Measurements from ENCODE around the gene EMP3.
"Not testable (repeated sequence)": the region's sequence is repeated elsewhere in the genome, so short reads cannot be mapped to it uniquely, and the experiment has no call there.

The EMP3 gene

GRCh38 chr19:48310227-48310626 is 15.1 kb upstream of the EMP3 start:
- DNase-seq, result no peak
- in situ Hi-C loops (cut with HindIII; ENCODE audit: low pct_ligation_motif_present, low pct_unique_long_range_greater_than_20kb, low sequenced_read_pairs), result no loop called here

DNA sequence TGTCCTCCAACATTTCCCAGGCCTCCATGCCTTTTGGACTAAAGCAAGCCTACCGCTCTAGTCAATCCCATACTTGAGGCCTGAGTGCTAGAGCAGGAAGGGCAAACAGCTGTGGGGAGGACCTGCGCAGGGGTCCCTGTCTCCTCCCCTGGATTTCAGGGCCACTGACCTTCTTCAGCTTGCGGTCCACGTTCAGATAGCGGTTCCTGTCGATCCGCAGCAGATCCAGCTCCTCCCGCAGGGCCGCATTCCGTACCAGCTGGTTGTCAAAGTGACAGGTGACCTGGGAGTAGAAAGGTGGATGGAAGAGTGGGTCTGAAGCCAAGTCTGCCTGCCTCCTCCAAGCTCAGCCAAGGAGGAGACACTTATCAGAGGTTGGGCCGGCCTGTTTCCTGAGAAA is 14.0 kb upstream of the EMP3 start:
- DNase-seq, result no peak
- in situ Hi-C loops (cut with HindIII; ENCODE audit: low pct_ligation_motif_present, low pct_unique_long_range_greater_than_20kb, low sequenced_read_pairs), result no loop called here

- no peak for DNase-seq
- in situ Hi-C loops (cut with HindIII; ENCODE audit: low pct_ligation_motif_present, low pct_unique_long_range_greater_than_20kb, low sequenced_read_pairs), result no loop called here
Measured at GRCh38 chr19:48315712-48316111, 9.6 kb upstream of the EMP3 start.

GRCh38 chr19:48317708-48317960 is 7.7 kb upstream of the EMP3 start:
- DNase-seq; in situ Hi-C loops (cut with HindIII; ENCODE audit: low pct_ligation_motif_present, low pct_unique_long_range_greater_than_20kb, low sequenced_read_pairs): not testable (repeated sequence)

GRCh38 chr19:48318286-48318987 is 6.9 kb upstream of the EMP3 start:
- in situ Hi-C loops (cut with HindIII; ENCODE audit: low pct_ligation_motif_present, low pct_unique_long_range_greater_than_20kb, low sequenced_read_pairs), result no loop called here
- DNase-seq, result no peak

- in situ Hi-C loops (cut with HindIII; ENCODE audit: low pct_ligation_motif_present, low pct_unique_long_range_greater_than_20kb, low sequenced_read_pairs), result no loop called here
- DNase-seq, result peak; percentile 76
Measured at GRCh38 chr19:48319647-48320541, 5.5 kb upstream of the EMP3 start.

GRCh38 chr19:48321372-48321621 is 4.1 kb upstream of the EMP3 start:
- DNase-seq, result peak; percentile 93
- in situ Hi-C loops (cut with HindIII; ENCODE audit: low pct_ligation_motif_present, low pct_unique_long_range_greater_than_20kb, low sequenced_read_pairs), result no loop called here

DNA sequence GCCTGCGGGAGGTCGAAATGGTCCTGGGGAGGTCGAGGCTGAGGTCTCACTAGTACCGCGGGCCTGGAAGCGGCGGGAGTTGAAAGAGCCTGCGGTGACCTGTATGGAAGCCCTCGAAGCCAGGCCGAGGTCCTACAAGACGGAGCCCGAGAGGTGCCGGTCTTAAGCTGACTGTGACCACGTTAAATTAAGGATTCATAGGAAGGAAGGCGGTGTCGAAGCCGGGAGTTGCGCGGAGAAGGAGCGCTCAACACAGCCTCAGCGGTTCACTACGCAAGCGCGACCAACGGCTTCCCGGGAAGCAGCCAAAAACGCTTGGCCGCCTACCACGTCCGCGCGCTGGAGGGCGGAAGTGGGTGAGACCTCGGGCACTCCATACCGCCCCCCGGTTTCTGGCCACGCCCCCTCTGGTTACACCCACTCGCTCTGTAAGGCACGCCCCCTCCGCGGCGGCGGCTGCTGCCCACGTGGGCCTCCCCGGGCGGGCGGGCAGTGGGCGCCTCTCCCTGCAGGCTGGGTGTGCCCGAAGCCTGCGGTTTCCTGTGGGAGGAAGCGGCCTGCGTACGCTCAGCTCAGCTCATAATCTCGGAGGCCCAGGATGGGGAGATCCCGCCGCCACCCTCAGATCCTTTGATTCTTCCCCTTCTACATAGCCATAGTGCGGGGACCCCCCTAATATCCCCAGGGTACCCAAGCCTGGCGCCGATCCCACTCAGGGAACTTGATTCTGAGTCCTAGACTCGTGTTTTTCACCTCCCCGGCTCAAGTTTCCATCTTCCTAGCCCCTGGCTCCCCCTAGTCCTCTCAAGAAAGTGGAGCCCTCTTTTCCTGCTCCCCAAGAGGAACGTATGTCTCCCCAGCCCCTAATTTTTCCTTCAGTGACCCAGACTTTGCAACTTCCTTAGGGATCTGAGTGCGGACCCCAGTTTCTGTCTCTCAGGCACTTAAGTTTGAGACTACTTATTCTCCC is 3.4 kb upstream of the EMP3 start:
- in situ Hi-C loops (cut with HindIII; ENCODE audit: low pct_ligation_motif_present, low pct_unique_long_range_greater_than_20kb, low sequenced_read_pairs), result no loop called here
- peak; percentile 94 for DNase-seq

- DNase-seq, result peak; percentile 27
- in situ Hi-C loops (cut with HindIII; ENCODE audit: low pct_ligation_motif_present, low pct_unique_long_range_greater_than_20kb, low sequenced_read_pairs), result no loop called here
Measured at GRCh38 chr19:48329167-48329891, 4.0 kb downstream of the EMP3 start.

DNA sequence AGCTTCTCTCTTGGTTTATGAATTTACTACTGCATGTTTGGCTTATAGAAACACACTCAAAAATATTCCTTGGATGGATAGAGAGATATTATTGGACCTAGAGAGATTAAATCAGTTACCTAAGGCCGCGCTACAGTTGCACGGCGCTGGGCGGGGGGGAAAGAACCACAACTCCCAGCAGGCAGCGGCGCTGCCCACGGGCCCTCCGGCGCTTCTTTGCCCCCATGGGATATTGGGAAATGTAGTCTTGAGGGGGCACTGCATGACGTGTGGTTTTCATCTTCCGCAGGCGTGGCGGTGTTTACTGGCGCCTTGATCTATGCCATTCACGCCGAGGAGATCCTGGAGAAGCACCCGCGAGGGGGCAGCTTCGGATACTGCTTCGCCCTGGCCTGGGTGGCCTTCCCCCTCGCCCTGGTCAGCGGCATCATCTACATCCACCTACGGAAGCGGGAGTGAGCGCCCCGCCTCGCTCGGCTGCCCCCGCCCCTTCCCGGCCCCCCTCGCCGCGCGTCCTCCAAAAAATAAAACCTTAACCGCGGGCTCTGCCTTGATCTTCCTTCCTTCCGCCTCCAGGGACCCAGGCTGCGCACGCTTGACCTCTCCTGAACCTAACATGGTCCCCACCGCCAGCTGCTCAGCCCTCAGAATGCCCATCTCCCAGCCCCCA is 4.8 kb downstream of the EMP3 start:
- no peak for DNase-seq
- in situ Hi-C loops (cut with HindIII; ENCODE audit: low pct_ligation_motif_present, low pct_unique_long_range_greater_than_20kb, low sequenced_read_pairs), result no loop called here

- no peak for DNase-seq
- in situ Hi-C loops (cut with HindIII; ENCODE audit: low pct_ligation_motif_present, low pct_unique_long_range_greater_than_20kb, low sequenced_read_pairs), result no loop called here
Measured at GRCh38 chr19:48332351-48332661, 7.0 kb downstream of the EMP3 start.

GRCh38 chr19:48332662-48333466 is 7.5 kb downstream of the EMP3 start:
- peak; percentile 97 for DNase-seq
- in situ Hi-C loops (cut with HindIII; ENCODE audit: low pct_ligation_motif_present, low pct_unique_long_range_greater_than_20kb, low sequenced_read_pairs), result no loop called here

DNA sequence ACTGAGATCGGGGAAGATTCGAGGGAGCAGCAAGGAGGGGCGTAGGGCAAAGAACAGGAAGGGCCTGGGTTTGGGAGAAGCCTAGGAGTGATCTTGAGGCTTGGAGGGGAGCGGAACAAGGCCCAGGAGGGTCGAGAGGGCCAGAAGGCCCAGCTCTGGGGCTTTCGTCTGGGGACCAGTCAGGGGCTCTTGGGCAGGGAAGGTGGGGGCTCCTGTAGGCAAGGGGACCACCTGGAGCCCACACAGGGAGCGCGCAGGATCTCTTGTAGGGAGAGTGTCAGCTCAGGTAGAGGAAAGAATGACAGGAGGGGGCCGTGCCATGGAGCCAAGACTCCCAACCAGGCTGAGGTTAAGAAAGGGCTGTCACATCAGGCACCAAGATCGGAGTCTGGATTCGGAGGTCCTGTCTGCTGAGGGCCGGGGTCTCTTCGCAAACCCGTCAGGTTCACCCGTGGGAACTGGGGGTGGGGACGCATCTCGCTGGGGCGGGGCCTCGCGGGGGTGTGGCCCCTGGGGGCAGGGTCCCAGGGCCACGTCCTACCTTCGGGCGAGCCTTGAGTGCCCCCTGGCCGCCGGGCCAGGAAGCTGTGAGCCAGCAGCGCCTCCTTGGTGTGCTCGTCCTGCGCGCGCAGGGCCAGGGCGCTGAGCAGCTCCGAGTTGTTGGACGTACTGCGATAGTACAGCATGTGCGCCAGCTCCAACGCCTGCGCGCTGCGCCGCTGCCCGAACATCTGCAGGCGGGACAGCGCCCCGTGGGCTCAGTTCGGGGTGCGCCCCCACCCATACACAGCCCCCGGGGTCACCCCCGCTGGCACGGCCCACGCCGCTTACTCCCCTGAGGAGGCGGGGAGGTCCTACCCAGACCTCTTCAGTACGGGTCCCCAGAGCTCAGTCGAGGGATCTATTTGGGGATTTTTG is 8.4 kb downstream of the EMP3 start:
- peak; percentile 94 for DNase-seq
- in situ Hi-C loops (cut with HindIII; ENCODE audit: low pct_ligation_motif_present, low pct_unique_long_range_greater_than_20kb, low sequenced_read_pairs), result no loop called here

- DNase-seq, result no peak
Measured at GRCh38 chr19:48338253-48338755, 13.0 kb downstream of the EMP3 start.

DNA sequence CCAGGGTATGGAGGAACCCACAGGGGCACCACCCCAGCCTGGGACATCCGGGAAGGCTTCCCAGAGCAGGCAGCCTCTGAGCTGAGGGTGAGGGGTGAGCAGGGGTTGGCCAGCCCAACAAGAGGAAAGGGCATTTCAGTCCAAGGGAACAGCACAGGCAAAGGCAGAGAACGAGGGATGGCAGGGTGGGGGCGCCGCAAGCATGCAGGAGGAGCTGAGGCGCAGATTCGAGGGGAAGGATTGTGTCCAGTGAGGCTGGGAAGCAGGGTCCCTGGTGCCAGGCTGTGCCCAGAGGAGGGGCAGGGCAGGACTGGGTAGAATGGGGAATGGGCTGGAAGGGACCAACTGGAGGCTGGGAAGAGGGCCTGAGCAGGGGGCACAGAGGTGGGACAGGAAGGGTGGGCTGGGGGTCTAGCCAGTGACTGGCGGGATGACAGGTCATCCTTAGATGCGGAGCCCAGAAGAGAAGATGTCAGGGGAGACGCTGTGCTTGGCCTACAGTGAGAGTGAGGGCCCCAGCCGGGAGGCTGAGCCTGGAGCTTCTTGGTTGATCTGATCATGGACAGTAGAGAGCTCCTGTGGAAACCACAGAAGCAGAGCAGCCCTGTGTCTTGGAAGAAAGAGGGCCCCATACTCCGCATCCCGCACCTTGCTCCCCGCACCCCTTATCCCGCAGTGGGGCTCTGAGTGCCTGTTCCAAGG is 13.6 kb downstream of the EMP3 start:
- in situ Hi-C loops (cut with HindIII; ENCODE audit: low pct_ligation_motif_present, low pct_unique_long_range_greater_than_20kb, low sequenced_read_pairs), result no loop called here
- no peak for DNase-seq

More at GRCh38 chr19:48338253-48338755, 13.0 kb downstream of the EMP3 start:
- in situ Hi-C loops (cut with HindIII; ENCODE audit: low pct_ligation_motif_present, low pct_unique_long_range_greater_than_20kb, low sequenced_read_pairs), result no loop called here

- in situ Hi-C loops (cut with HindIII; ENCODE audit: low pct_ligation_motif_present, low pct_unique_long_range_greater_than_20kb, low sequenced_read_pairs), result no loop called here
Measured at GRCh38 chr19:48340995-48341394, 15.6 kb downstream of the EMP3 start.

More at GRCh38 chr19:48340995-48341394, 15.6 kb downstream of the EMP3 start:
- DNase-seq, result peak; percentile 49
